GOT3 (cell line): ENCODE results near the gene EPS15.
"Not testable (repeated sequence)": the region's sequence is repeated elsewhere in the genome, so short reads cannot be mapped to it uniquely, and the experiment has no call there.

ENCODE experiments used
- DNase-seq: peaks from one replicate; lab custom pipeline; 2025; ENCODE audit warnings: mixed read lengths; lab: John Stamatoyannopoulos, UW

The EPS15 gene

GRCh38 chr1:51472359-51472758 lies 46.7 kb downstream of the EPS15 start:
- DNase-seq: no peak

GRCh38 chr1:51469518-51469917 lies 49.5 kb downstream of the EPS15 start:
- DNase-seq: no peak

GRCh38 chr1:51464828-51465227 lies 54.2 kb downstream of the EPS15 start:
- no peak for DNase-seq

DNA sequence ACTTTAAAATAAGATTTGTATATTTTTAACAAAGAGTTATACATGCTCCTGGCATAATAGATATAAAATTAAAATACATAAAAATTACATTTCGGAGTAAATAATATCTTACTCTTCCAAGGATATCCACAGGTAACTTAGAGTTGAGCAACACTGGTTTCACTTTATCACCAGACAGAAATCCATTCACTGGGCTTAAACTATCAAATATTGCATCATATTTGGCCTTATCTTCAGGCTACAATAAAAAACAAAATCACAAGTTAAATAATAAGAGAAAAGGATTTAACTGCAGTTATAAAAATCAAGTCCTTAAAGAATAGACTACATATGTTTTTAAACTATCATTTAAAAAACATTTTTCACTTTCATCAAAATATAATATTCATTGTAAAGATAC lies 55.5 kb downstream of the EPS15 start:
- no peak for DNase-seq

DNA sequence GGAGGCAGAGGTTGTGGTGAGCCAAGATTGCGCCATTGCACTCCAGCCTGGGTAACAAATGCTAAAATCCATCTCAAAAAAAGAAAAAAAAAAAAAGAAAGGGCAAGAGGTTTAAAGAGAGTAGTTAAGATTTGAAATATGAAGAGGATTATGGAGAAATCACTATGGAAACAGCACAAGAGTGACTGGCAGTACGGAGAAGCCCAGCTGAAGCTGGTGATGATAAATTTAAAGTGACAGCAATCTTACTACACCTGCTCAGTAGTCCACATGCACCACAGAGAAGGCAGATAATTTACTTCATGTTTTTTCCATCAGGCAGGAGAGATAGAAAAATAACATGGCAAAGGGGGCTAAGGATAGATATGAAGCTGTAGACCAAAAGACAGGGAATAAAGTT lies 56.8 kb downstream of the EPS15 start:
- not testable (repeated sequence) for DNase-seq

DNA sequence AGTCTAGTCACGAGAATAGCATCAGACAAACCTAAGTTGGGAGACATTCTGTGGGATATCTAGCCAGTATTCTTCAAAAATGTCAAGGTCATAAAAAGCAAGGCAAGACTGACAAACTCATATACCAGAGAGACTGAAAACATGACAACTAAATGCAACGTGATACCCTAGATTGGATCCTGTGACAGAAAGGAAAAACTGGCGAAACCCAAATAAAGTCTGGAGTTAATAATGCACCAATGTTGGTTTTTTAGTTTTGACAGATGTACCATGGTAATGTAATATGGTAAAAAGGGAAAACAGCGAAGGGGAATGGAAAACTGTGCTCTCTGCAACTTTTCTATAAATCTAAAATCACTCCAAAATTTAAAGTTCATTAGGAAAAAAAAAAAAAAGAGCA lies 64.5 kb downstream of the EPS15 start:
- no peak for DNase-seq

DNA sequence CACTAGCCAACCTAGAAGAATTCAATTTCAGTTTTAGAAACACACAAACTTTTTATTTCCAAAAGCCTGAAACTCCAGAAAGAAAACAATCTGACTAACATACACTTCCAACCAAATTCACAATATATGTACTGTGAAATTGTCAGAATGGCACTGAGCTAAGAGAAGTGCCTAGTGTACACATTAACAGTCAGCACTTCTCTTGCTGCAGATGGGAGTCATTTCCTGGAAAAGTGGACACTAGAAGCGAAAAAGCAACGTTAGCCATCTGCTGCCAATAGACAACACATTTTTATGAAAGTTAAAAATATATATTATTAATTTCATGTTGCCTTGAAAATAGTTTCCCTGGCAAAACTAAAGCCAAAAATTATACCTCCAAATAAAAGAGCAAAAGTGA lies 66.1 kb downstream of the EPS15 start:
- no peak for DNase-seq

- not testable (repeated sequence) for DNase-seq
Observed at GRCh38 chr1:51448844-51449454, 70.1 kb downstream of the EPS15 start.

DNA sequence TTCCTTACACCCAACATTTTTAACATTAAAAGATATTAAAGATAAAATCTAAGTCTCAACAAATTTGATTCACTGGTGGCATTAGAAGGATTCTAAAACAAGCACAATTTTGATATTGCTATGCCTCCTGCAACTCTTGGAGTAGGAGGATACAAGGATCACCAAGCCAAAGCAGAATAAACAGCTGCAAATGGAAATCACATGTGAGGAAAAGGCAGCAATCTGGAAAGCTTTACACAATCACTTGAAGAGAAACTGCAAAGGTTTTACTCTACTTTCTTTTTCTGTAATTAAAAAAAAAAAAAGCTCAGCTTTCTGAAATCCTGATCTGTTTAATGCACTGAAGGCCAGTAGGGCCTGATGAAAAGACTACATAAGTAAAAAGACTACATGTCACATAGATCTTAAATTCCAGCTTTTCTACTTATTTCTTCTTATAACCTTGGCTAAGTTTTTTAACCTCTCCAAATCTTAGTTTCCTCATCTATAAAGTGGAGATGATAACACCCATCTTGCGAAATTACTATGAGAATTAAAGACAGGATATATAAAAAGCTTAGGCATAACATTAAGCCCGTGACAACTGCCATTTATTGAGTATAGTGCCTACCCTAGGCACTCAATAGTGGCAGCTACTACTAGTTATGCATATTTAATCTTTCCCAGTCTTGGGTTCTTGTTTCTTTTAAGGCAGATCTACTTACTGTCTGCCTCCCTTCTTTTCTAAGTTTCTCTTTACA lies 73.5 kb downstream of the EPS15 start:
- no peak for DNase-seq

DNA sequence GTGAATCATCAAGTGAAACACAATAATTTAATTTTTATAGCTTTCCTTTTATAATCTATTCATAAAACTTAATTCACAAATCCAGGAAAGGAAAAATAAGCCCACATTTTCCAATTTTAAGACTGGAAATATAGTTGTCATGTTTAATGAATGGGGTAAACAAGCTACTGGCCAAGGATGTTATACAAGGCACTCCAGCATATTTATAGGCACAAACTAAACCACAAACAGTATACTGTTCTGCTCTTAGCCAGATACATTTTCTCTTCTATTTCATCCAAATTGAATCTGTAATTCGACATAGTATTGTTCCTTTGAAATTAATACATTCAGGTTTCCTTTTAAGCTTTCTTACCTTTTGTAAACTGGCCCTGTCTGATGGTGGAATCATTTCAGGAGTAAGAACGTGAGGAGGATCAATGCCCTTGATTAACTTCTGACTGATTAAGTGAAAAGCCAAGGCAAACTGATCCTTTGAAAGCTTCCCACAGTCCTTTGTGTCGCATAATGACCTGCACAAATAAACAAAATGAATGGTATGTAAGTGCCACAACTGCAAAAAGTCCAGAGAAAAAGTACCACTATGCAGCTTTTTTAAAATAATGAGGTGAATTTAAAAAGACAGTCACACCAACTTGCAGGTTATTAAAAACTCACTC lies 74.4 kb downstream of the EPS15 start:
- DNase-seq: no peak

DNA sequence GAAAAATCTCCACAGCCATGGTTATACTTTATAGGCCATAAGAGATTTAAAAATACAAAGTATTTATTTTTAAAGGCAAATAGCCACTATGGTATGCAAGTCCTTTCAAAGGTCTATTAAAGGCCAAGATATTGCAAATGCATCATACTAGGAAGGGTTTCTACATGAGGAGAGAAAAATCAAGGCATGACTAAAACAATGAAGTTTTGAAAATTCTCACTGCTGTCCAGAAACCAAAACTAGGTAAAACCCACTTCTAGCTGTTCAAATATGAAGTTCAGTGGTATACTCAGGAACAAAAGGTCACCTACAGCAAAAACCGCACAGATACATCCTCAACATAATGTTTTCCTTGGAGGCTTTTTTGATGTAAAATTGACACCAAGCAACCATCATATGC lies 75.0 kb downstream of the EPS15 start:
- no peak for DNase-seq

GRCh38 chr1:51443555-51443954 lies 75.5 kb downstream of the EPS15 start:
- no peak for DNase-seq

DNA sequence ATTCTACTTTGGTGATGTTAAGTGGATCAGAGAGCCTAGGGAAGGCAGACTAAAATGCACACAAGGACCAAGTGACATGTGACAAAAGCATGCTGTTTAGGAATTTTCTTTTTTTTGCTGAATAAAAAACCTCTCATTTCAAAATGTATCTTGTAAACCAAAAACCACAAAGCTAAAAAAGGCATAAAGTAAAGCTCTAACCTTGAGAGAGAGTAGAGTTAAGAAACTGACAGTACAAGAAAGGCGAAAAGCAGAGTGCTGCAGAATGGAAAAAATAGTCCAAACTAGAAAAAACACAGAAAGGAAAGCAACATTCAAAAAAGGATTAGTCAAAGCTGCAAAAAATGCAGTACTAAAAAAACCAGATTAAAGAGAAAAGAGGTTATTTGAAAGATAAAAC lies 76.5 kb downstream of the EPS15 start:
- no peak for DNase-seq

GRCh38 chr1:51442198-51442597 lies 76.9 kb downstream of the EPS15 start:
- no peak for DNase-seq

- no peak for DNase-seq
Observed at GRCh38 chr1:51439895-51440294, 79.2 kb downstream of the EPS15 start.

DNA sequence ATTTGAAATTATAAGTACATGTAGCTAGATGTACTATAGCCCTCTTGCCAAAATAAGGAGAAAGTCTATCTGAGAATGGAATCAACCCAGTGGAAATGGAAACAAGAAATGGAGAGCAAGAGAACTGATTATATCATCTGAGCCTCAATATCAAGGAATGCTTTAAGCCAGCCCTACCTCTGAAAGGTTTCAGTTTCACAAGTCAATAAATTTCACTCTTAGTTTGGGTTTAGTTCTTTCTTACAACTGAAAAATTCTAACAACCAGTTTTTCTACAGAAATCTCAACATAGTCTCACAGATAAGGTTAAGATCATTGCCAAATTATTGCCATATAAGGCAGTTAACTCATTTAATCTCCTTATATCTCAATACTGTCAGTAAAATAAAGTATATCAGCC lies 80.0 kb downstream of the EPS15 start:
- DNase-seq: no peak

DNA sequence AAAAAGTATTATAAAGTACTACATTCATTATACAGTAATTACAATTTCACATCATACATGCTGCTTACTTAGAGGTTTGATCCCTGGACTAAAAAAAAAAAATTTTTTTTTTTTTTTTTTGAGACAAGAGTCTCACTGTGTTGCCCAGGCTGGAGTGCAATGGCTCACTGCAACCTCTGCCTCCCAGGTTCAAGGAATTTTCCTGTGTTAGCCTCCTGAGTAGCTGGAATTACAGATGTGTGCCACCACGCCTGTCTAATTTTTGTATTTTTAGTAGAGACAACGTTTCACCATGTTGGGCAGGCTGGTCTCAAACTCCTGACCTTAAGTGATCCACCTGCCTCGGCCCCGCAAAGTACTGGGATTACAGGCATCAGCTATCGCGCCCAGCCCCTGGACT lies 81.7 kb downstream of the EPS15 start:
- DNase-seq: not testable (repeated sequence)

GRCh38 chr1:51435878-51436277 lies 83.2 kb downstream of the EPS15 start:
- DNase-seq: no peak

- no peak for DNase-seq
Observed at GRCh38 chr1:51433972-51434510, 85.0 kb downstream of the EPS15 start.

- DNase-seq: no peak
Observed at GRCh38 chr1:51433269-51433971, 85.6 kb downstream of the EPS15 start.

DNA sequence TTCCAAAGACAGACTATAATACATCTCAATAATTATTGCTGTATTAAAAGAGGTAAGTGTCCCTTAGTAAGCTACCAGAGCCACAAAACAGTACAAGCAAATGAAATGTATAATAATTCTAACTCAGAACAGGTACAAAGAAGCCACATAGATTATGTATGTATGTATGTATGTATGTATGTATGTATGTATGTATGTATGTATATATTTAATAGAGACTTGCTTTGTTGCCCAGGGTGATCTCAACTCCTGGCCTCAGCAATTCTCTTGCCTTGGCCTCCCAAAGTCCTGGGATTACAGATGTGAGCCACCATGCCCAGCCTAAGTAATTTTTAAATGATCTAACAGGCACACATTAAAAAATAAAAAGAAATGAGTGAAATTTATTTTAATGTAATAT lies 86.9 kb downstream of the EPS15 start:
- no peak for DNase-seq

- no peak for DNase-seq
Observed at GRCh38 chr1:51427438-51427837, 91.6 kb downstream of the EPS15 start.
